ENCODE results near the gene DMWD. TPM values are rescaled to one million over a fixed set of nuclear protein-coding genes. Genes with fewer than 3 reads are reported as not detected.
"Not testable (repeated sequence)": the region's sequence is repeated elsewhere in the genome, so short reads cannot be mapped to it uniquely, and the experiment has no call there.

DMWD gene
- polyA plus RNA-seq, 3 donors, result 27.1 to 46.9 (median 40.8) TPM

GRCh38 chr19:45766869-45767346 is 25.7 kb downstream of the DMWD start:
- no peak for DNase-seq (ENCODE audit: extremely low read depth in 1 of 11, low read depth in 9 of 11, low spot score in 4 of 11)

DNA sequence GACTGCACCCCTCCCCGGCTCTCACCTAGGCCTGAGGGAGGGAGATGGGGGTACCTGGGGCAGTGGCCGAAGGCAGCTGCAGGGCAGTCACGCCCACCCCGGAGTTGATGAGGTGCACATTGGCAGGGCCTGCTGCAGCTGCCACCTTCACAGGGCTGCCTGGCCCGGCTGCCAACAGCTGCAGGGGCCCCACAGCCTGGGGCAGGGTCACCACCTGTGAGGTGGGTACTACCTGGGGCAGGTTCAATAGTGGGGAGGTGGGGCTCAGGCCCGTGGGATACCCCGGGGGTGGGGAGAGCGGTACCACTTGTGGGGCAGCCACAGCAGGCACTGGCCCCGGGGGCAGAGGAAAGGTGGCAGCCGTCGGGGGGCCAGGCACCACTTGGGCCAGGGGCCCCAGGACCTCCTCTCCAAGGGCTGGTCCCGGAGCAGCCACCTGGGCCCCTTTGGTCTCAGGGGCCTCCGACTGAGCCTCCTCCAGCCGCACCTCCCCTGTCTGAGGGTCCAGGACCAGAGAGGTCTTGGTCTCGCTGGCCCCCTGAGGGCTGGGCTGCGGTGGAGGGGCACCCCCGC is 26.3 kb downstream of the DMWD start:
- no peak for DNase-seq (ENCODE audit: extremely low read depth in 1 of 11, low read depth in 9 of 11, low spot score in 4 of 11)

DNA sequence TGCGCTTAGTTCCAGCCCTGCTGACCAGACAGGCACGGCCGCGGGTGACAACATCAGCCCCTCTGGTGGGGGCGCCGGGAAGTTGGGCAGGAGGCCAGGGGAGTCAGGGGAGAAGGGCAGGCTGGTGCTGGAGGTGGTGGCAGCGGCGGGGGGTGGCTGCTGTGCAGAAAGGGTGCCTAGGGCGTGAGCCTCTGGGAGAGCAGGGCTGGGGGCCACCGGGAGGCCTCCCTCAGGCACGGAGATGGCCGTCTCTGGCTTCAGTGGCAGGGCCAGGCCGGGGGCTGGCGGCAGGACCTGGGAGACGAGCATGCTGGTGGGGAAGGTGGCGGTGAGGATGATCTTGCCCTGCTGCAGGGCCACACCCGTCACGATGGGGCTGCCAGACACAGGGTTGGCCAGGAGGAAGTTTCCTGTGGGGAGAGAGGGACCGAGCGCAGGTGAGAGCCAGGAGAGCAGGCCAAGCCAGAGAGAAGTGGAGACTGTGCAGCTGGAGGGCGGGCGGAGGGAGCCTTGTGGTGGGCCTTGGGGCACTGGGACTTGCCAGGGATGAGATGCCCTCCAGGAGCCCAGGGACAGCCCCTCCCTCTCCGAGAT is 26.8 kb downstream of the DMWD start:
- no peak for DNase-seq (ENCODE audit: extremely low read depth in 1 of 11, low read depth in 9 of 11, low spot score in 4 of 11)

DNA sequence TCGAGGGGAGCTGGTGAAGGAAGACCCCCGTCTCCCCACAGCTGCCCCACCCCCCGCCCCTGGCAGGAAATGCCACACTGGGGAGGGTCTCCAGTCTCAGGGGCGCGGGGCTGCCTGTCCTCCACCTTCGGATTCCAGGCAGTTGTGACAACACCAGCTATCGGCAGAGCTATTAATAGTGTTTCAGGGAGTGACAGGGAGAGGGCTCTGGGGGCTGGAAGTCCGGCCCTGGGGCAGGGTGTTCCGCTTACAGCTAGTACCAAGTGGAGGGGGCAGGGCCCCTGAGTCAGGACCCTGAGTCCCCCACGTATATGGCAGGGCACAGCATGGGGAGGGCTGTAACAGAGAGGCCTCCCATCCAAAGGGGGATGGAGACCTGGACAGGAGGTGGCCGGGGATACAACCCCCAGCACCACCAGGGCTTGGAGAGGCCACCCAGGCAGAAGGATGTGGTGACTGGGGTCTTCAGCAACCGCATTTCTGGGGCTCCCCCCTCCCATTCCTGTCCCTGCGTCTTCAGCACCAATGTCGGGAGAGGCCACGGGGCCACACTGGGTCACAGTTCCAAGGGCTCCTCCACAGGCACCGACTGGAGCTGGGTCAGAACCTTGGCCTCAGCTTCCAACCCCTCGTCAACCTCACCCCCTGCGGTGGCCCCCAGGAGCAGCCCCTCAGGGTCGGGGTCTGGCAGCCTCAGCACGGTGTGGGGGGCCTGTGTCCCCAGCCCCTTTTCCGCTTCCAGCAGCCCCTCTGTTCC is 27.5 kb downstream of the DMWD start:
- DNase-seq (ENCODE audit: extremely low read depth in 1 of 11, low read depth in 9 of 11, low spot score in 4 of 11), result no peak

GRCh38 chr19:45764475-45764874 is 28.2 kb downstream of the DMWD start:
- no peak for DNase-seq (ENCODE audit: extremely low read depth in 1 of 11, low read depth in 9 of 11, low spot score in 4 of 11)

DNA sequence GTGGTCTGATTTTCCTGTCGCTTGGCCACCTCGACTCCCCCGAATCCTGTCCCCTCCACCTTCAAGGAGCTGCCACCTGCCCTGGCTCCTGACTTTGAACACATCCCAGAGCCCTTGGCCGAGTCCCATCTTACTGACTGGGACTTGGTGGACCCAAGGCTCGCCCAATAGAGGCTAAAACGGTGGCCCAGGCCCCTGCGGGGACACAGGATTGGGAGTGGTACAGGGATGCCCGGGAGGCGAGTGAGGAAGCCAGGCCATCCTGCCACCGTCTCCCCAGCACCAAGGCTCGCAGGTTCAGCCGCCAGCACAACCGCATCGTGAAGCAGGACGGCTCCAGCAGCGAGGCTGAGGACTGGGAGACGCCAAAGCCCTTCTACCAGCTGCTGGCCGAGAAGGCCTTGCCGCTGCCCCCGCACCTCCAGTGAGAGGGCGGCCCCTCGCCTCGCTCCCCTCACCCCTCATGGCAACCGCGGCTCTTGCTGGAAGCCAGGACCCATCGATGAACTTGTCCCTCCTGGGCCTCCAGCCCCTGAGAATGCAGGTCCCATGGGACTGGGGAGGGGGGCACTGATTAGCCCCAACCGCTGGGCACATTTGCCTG is 28.9 kb downstream of the DMWD start:
- DNase-seq (ENCODE audit: extremely low read depth in 1 of 11, low read depth in 9 of 11, low spot score in 4 of 11), result no peak

GRCh38 chr19:45762870-45763631 is 29.6 kb downstream of the DMWD start:
- no peak for DNase-seq (ENCODE audit: extremely low read depth in 1 of 11, low read depth in 9 of 11, low spot score in 4 of 11)

GRCh38 chr19:45761714-45762113 is 30.9 kb downstream of the DMWD start:
- DNase-seq (ENCODE audit: extremely low read depth in 1 of 11, low read depth in 9 of 11, low spot score in 4 of 11), result no peak

DNA sequence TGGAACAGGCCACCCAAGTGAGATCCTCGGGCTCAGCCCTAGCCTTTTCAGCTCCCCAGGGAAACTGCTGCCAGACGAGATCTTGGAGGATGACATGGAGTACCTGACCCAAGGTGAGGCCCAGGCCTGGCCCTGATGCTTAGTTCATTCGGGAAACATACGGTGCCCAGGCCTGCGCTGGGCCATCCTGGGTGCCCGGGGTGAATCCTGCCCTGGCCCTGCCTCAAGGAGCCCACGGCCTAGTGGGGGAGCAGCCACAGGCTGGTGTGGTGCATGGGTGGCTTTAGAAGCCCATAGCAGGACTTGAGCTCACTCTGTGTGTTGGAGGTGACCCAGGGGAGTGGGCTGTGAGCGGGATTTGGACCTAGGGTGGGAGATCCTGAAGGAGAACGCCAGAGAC is 33.7 kb downstream of the DMWD start:
- DNase-seq (ENCODE audit: extremely low read depth in 1 of 11, low read depth in 9 of 11, low spot score in 4 of 11), result no peak

GRCh38 chr19:45757695-45758094 is 35.0 kb downstream of the DMWD start:
- DNase-seq (ENCODE audit: extremely low read depth in 1 of 11, low read depth in 9 of 11, low spot score in 4 of 11), result no peak

DNA sequence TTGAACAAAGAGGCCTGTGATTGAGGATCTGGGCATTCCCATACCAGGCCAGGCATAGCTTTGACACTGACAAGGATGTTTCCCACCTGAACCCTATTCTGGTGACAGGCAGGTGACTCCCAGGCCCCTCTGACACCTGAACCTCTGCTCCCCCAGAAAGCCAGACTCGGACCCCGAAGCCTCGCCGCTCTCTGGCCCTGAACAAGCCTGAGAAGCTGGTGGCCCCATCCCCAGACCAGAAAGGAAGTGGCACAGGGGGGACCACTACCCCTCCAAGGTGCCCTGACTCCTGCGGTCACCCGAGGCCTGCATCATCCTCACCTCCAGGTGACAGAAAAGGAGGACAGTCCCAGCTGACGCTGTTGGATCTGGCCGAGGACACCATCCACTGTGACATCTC is 38.3 kb downstream of the DMWD start:
- no peak for DNase-seq (ENCODE audit: extremely low read depth in 1 of 11, low read depth in 9 of 11, low spot score in 4 of 11)

DNA sequence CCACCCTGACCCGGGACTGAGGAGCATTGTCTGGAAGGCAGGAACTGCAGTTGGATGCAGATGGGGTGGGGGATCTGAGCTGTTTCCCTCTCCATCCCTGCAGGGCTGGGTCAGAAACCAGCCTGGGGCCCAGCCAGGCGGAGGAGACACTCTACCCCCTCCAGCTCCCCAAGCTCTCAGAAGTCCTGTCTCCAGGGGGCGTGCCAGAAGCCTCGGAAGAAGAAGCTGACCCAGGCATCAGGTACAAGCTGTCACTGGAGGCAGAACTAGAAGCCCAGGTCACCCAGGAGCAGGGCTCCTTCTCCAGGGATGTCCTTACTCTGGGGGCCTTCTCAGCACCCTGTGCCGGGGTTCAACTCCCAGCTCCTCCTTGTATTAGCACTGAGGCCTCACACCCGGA is 39.1 kb downstream of the DMWD start:
- no peak for DNase-seq (ENCODE audit: extremely low read depth in 1 of 11, low read depth in 9 of 11, low spot score in 4 of 11)

DNA sequence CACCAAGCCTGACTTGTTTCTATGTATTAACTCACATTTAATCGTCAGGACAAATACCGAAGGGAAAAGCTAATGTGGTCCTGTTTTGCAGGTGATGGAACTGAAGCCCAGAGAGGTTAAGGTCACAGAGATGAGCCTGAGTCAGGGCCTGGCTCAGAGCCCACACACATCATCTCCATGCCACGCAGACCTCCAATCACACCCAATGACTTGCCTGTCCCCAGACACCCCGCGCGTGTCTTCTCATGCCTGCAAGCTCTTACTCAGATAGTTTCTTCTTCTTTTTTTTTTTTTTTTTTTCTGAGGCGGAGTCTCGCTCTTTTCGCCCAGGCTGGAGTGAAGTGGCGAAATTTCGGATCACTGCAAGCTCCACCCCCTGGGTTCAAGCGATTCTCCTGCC is 40.0 kb downstream of the DMWD start:
- DNase-seq (ENCODE audit: extremely low read depth in 1 of 11, low read depth in 9 of 11, low spot score in 4 of 11), result no peak

- DNase-seq (ENCODE audit: extremely low read depth in 1 of 11, low read depth in 9 of 11, low spot score in 4 of 11), result not testable (repeated sequence)
Observed at GRCh38 chr19:45751483-45751882, 41.2 kb downstream of the DMWD start.

DNA sequence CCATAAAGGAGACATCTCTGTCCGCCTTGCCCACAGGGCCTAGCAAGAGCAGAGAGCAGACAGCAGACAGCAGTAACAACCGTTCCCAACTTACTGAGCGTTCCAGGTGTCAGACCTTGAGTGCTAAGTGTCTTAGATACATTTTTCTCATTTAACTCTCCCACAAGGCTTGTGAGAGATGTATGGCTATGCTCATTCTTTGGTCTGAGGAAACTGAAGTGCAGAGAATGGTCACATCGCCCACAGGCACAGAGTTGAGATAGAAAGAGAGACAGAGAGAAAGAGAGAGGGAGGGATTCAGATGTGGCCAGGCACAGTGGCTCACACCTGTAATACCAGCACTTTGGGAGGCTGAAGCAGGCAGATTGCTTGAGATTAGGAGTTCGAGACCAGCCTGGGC is 45.1 kb downstream of the DMWD start:
- DNase-seq (ENCODE audit: extremely low read depth in 1 of 11, low read depth in 9 of 11, low spot score in 4 of 11), result no peak

- no peak for DNase-seq (ENCODE audit: extremely low read depth in 1 of 11, low read depth in 9 of 11, low spot score in 4 of 11)
Observed at GRCh38 chr19:45746866-45747265, 45.8 kb downstream of the DMWD start.

- no peak for DNase-seq (ENCODE audit: extremely low read depth in 1 of 11, low read depth in 9 of 11, low spot score in 4 of 11)
Observed at GRCh38 chr19:45745606-45746005, 47.0 kb downstream of the DMWD start.

GRCh38 chr19:45742969-45743368 is 49.7 kb downstream of the DMWD start:
- DNase-seq (ENCODE audit: extremely low read depth in 1 of 11, low read depth in 9 of 11, low spot score in 4 of 11), result no peak

All from renal cortex interstitium (tissue), 11 donors.